Stimulated activated CD4-positive, alpha-beta T cell treated with anti-CD3 and anti-CD28 coated beads, Interleukin-1b, Interleukin-23, amount 100 ng/mL, for 1 hour (primary cell): ENCODE data around the gene TRANK1.
"Not testable (repeated sequence)": the region's sequence is repeated elsewhere in the genome, so short reads cannot be mapped to it uniquely, and the experiment has no call there.

Experiments
- DNase-seq, 2 donors: peaks; one replicate each; pipeline ENCODE4 v3.0.0-alpha.2; 2020; ENCODE audit warnings: low read depth in 2 of 2

Gene TRANK1

DNA sequence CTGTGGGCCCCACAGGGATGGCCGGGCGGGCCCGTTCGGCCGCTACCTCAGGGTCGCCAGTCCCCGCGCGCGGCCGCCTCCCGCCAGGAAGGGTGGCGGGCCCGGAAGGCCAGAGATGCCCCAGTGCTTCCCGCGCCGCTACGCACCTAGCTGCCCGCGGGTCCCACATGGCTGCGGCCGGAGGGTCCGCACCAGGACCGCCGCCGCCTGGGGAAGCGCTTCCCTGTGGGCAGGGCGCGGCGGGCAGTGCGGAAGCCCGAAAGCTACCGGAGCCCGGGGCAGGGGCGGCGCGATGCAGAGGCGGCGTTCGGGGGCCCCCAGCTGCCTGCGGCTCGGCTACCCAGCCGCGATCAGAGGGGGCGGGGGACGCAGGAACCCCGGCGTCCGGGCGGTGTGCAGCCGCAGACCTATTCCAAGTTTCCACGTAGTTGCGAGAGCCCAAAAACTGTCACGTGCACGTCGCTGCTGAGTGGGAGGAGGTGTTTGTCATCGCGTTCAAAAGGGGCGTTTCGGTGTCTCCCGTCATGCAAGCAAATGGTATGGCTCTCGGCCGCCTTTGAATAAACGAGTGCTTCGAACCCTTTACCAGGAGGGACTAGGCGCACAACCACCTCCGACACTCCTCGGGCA lies at the start of gene TRANK1:
Gene TRANK1 (minus strand): TSS at position 414 of the 630 bp plus-strand sequence. CDS start 245 bp downstream, at position 169.
- peak; percentile 53 to 55 for DNase-seq

DNA sequence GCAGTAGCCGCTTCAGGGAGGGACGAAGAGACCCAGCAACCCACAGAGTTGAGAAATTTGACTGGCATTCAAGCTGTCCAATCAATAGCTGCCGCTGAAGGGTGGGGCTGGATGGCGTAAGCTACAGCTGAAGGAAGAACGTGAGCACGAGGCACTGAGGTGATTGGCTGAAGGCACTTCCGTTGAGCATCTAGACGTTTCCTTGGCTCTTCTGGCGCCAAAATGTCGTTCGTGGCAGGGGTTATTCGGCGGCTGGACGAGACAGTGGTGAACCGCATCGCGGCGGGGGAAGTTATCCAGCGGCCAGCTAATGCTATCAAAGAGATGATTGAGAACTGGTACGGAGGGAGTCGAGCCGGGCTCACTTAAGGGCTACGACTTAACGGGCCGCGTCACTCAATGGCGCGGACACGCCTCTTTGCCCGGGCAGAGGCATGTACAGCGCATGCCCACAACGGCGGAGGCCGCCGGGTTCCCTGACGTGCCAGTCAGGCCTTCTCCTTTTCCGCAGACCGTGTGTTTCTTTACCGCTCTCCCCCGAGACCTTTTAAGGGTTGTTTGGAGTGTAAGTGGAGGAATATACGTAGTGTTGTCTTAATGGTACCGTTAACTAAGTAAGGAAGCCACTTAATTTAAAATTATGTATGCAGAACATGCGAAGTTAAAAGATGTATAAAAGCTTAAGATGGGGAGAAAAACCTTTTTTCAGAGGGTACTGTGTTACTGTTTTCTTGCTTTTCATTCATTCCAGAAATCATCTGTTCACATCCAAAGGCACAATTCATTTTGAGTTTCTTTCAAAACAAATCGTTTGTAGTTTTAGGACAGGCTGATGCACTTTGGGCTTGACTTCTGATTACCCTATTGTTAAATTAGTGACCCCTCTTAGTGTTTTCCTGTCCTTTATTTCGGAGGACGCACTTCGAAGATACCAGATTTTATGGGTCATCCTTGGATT lies 48.8 kb upstream of the TRANK1 start, which contains the start of gene MLH1:
Gene MLH1 (plus strand): TSS at position 193 of the 958 bp plus-strand sequence. CDS start 30 bp downstream, at position 223.
- peak; percentile 92 to 98 for DNase-seq

DNA sequence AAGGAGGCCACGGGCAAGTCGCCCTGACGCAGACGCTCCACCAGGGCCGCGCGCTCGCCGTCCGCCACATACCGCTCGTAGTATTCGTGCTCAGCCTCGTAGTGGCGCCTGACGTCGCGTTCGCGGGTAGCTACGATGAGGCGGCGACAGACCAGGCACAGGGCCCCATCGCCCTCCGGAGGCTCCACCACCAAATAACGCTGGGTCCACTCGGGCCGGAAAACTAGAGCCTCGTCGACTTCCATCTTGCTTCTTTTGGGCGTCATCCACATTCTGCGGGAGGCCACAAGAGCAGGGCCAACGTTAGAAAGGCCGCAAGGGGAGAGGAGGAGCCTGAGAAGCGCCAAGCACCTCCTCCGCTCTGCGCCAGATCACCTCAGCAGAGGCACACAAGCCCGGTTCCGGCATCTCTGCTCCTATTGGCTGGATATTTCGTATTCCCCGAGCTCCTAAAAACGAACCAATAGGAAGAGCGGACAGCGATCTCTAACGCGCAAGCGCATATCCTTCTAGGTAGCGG lies 48.0 kb upstream of the TRANK1 start, which contains the start of gene EPM2AIP1:
Gene EPM2AIP1 (minus strand): TSS at position 326 of the 520 bp plus-strand sequence. CDS start 54 bp downstream, at position 272.
- DNase-seq: no peak

DNA sequence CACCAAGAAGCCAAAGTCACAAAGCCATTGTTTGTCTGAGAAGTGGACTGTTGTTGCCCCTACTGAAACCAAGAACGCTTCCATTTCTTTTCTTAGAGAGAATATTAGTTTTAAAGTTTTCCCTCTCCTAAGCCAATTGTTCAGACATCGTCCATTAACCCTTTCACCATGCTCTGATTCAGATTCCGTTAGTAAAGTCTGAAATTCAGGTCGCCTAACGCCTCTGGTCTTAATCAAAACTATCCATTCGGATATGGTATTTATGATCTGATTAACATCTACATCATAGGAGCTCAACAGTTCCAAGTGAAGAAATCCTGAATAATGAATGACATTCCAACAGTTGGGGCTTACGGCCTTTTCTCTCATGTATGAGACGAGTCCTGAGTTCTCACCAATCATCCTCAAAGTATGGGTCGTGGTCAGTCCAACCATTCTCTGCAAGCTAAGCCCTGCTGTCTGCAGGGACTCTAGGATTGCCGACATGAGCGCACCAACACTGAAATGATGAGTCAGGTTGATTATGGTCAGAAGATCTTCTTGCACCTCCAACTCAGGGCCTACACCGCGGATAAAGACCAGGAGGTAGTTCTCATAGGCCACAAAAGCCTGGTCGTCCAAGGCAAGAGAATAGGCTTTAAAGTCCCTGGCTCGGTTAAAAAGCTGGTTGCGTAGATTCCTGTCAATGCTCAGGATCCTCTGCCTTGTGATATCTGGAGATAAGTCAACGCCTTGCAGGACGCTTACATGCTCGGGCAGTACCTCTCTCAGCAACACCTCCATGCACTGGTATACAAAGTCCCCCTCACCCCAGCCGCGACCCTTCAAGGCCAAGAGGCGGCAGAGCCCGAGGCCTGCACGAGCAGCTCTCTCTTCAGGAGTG lies 47.3 kb upstream of the TRANK1 start:
- no peak for DNase-seq

DNA sequence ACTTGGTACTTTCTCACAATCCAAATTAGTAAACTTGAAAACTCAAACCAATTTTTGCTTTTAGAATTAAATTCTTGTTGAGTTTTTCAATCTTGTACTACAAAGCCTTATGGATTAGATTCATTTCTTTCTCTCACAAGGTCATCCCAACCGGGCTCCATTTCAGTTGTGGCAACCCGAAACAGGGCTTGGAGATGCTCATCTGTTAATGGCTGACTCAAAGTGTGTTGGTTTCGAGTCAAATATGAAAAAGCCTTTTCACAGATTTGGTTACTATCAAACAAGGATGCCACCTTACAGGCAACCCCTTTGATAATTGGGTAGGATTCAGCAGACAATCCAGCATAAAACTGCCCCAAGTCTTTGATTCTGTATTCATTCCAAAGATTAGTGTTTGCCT lies 46.3 kb upstream of the TRANK1 start:
- DNase-seq: no peak

DNA sequence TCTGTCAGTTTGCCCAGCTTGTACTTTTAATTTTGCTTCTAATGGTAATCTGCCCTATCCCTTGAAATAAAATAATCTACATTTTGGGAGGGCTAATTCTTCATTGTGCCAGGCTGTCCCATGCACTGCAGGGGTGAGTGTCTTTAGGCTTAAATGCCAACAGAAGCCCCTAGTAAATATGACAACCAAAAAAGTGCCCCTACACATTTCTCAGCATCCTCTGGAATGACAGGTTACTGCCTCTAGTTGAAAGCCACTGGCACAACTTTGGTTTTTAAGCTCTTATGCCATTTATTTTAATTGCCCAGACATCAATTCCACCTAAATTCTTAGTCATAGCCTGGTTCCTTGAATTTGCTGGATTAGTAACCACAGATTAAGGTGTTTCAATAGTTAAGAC lies 44.7 kb upstream of the TRANK1 start:
- no peak for DNase-seq

DNA sequence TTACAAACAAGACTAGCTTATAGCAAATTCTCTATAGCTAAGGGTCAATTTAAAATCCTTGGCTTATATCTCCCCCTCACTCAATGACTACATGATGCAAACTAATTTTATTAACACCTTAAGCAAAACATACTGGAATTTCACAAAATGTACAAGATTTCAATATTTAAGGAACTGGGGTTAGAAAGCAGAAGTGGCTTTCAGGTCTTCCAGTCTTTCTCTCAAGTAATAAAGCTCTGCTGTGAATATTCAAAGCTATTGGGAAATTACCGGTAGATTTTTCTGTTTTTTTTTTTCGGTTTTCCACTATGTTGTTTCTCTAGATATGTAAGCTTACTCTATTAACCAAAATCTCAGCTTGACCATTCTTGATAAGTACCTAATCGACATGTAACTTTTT lies 44.2 kb upstream of the TRANK1 start:
- DNase-seq: no peak

DNA sequence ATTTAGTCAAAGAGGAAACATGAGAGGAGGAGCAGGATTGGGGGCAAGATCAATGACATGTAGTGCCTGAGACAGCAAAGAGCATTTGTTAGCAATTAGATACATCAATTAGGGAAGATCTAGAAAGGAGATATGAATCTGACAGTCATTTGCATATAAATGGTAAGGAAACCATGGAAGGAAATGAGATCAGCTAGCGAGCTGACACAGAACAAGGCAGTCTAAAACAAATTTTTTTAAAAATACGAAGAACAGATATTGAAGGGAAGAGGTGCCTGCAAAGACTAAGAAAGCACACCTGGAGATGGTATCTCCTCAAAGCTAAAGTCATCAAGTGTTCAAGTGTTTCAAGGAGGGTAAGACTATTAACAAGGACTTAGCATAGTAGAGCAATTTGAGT lies 43.5 kb upstream of the TRANK1 start:
- no peak for DNase-seq

DNA sequence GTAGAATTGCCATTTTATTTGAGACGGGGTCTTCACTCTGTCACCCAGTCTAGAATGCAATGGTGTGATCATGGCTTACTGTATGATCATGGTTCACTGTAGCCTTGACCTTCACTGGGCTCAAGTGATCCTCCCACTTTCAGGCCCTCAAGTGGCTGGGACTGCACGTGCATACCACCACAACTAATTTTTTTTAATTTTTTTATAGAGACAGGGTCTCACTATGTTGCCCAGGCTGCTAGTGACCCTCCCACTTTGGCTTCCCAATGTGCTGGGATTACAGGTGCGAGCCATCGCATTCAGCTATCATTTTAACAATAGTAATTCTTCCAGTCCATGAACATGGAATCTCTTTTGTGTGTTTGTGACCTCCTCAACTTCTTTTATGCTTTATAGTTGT lies 36.2 kb upstream of the TRANK1 start:
- DNase-seq: no peak

DNA sequence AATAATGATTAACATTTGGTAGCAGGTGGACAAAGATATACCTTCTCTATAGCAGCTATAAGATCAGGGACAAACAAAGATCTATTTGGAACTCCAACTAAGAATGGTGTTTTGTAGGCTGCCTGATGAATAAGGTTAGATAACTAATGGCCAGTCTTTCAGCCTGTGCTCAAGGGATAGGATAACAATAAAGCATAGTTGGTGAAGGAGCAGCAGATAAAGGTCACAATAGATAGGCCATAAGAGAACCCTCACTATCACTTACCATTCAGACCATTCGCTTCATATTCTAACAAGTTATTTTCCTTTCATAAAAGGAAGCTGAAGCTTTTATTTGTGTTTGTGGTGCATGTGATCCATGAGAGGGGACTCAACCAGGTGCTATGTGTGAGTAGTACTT lies 28.3 kb upstream of the TRANK1 start:
- DNase-seq: no peak

DNA sequence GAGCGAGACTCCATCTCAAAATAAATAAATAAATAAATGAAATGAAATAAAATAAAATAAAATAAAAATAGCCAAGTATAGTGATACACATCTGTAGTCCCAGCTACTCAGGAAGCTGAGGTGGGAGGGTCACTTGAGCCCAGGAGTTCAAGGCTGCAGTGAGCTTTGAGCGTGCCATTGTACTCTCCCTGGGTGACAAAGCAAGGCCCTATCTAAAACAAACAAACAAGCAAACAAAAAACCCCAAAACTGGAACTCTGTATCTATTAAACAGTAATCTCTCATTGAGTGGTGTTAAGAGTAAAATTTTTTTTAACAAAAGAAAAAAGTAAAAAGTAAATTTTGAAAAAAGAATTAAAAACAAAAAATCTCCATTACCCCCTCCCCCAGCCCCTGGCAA lies 27.3 kb upstream of the TRANK1 start:
- no peak for DNase-seq

DNA sequence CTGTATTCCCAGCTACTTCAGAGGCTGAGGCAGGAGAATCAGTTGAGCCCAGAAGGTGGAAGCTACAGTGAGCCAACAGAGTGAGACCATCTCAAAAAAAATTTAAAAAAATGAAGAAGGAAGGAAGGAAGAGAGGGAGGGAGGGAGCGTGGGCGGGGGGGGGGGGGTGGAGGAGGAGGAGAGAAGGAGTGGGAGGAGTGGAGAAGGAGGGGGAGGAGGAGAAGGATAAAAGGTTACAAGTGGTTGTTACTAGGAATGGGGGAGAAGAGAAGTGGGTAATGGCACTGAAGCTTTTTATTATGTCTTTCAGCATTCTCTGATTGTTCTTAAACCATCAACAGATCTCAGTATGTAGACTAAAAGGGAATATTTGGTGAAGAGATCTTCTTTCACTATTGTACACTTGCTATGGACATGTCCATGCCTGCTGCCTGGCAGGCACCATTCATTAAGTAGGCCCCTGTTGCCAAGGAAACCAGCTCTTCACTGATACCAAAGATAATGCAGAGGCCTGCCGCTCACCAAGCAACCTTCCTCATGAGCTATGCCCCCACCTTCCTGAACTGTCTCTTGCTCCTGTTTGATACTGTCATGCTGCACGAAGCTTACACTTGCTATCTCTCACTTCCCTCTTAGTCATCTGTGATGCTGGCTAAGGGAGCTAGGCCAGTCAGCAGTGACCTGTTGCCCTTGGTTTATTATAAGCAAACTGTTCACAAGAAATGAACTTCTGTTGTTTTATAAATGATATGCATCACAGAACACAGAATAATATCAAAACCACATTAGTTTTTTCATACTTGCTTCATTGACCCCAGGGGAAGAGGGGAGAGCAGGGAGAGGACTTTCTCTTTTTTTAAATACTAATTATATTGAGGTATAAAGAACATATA lies 24.9 kb upstream of the TRANK1 start:
- no peak for DNase-seq

DNA sequence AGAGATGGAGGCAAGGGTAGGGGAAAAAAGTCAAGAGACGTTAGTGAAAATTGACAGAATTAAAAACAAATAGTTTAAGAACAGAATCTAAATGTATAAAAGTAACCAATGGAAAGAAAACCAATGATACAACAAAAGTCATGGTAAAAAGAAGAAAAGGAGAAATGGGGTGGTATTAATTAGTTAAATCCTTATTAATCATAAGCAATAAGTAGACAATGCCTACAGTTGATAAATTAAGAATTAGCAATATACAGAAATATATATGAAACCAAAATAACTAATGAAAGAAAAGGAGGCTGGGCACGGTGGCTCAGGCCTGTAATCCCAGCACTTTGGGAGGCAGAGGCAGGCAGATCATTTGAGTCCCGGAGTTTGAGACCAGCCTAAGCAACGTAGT lies 24.2 kb upstream of the TRANK1 start:
- no peak for DNase-seq

DNA sequence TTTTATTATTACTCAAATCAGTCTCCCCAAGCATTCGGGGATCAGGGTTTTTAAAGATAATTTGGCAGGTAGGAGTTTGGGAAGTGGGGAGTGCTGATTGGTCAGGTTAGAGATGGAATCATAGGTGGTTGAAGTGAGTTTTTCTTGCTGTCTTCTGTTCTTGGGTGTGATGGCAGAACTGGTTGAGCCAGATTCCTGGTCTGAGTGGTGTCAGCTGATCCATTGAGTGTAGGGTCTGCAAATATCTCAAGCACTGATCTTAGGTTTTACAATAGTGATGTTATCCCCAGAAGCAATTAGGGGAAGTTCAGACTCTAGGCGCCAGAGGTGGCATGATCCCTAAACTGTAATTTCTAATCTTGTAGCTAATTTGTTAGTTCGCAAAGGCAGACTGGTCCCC lies 20.6 kb upstream of the TRANK1 start:
- no peak for DNase-seq

DNA sequence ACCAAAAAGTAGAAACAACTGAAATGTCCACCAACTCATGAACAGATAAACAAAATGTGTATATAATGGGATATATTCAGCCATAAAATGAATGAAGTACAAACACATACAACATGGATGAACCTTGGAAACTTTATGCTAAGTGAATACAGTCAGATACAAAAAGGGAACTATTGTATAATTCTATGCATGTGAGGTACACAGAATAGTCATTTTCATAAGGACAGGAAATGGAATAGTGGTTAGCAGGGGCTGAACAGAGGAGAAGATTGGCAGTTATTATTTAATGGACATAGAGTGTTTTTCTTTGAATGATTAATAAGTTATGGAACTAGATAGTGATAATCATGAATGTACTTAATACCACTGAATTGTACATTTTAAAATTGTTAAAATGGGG lies 20.0 kb upstream of the TRANK1 start:
- DNase-seq: no peak

DNA sequence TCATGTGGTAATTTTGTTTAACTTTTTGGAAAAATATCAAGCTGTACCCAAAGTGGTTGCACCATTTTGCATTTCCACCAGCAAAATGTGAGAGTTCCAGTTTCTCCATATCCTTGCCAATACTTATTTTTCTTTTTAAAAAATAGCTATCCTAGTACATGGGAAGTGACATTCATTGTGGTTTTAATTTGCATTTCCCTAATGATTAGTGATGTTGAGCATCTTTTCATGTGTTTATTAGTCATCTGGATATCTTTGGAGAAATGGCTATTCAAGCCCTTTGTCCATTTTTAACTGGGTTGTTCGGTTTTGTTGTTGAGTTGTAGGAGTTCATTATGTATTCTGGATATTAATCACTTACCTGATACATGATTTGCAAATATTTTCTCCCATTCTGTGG lies 19.5 kb upstream of the TRANK1 start:
- no peak for DNase-seq

DNA sequence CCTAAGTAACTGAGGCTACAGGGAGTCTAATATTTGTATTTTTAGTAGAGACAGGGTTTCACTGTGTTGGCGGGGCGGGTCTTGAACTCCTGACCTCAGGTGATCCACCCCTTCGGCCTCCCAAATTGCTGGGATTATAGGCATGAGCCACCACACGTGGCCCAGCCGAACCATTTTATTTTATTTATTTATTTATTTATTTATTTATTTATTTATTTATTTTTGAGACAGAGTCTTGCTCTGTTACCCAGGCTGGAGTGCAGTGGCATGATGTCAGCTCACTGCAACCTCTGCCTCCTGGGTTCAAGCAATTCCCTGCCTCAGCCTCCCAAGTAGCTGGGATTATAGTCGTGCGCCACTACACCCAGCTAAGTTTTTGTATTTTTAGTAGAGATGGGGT lies 18.2 kb upstream of the TRANK1 start:
- DNase-seq: not testable (repeated sequence)

DNA sequence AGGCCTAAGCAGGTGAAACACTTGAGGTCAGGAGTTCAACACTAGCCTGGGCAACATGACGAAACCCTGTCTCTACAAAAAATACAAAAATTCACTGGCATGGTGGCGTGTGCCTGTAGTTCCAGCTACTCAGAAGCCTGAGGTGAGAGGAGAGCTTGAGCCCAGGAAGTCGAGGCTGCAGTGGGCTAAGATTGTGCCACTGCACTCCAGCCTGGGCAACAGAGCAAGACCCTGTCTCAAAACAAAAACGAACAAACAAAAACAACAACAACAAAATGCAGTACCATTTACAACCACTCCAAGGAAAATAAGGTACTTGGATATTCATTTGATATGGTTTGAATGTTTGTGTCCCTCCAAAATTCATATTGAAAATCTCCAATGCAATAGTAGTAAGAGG lies 15.6 kb upstream of the TRANK1 start:
- no peak for DNase-seq

DNA sequence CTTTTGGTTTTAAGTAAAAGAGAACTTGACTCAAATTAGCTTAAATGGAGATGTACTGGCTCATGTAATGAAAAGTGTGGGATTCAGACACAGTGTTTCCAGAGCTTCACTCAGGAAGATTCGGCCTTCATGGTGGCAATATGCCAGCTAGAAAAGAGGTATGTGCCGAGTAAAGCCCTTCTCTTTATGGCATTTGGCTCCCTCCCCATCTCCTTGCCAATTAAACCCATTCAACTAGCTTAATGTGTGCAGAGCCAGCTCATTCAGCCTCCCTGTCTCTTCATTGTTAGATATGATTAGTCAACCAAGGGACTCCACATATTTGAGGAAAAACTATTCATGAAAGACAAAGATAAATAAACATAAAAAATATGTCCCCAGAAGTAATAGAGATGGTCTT lies 15.0 kb upstream of the TRANK1 start:
- no peak for DNase-seq

DNA sequence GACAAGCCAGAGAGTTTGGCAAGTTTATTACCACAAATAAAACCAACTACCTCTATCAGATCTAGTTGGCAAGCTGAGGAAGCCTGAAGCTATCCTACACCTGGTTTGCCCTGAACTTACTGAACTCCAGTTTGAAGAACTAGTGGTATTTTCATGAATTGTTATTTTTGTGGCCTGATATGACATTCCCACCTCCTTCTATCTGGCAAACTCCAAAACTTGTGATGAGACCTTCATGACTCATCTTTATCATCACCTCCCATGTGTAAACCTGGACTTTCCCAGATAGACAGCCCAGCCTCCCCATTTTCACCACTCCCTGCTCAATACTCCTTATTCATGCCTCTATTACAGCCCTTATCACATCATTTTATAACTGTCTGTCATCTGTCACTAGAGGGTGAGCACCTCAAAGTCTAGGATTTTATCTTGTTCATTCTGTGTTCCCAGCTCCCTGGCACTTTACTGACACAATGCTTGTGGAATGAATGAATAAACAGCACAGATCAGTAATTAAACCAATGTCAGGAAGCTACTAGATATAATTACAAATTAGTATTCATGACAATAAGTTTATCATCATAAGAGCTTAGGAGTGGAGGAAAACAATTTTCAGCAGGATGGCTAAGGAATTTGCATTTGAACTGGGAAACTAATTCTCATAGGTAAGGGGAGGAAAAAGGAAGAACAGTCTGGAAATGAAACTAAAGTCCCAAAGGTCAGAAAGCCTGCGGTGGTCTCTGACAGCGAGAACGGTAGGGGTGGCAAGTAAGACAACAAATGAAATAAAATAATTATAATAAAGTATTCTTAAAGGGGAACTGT lies 13.2 kb upstream of the TRANK1 start:
- no peak for DNase-seq
